WTC11 (cell line): ENCODE measurements around the gene DNAJC6. TPM values are rescaled to one million over a fixed set of nuclear protein-coding genes. Genes with fewer than 3 reads are reported as not detected.

Experiments
- ATAC-seq: fragments of 200-7000 bp; cut with Tn5 transposase; 2 replicates; pipeline ENCODE4 v1.10.0; 2021; ENCODE audit warnings: mild to moderate bottlenecking, moderate library complexity
- CTCF ChIA-PET: fragments of 300-600 bp; sonication (Branson Sonifier 250); formaldehyde crosslinking; loops from one replicate; lab custom pipeline; 2021; ENCODE audit warnings: antibody characterized with exemption; lab: Charles Lee
- POLR2A ChIA-PET: fragments of 350-600 bp; sonication (Branson Sonifier 250); formaldehyde crosslinking; loops from one replicate; lab custom pipeline; 2021; ENCODE audit warnings: antibody characterized with exemption; lab: Charles Lee
- DNase-seq: peaks from one replicate; pipeline ENCODE4 v3.0.0; 2021; ENCODE audit warnings: low spot score
- H3K27ac Mint-ChIP-seq: 2 replicates; pipeline ENCODE4 v1.8.0; 2021; ENCODE audit warnings: mixed read lengths
- H3K27me3 Mint-ChIP-seq: 2 replicates; pipeline ENCODE4 v1.8.0; 2021; ENCODE audit warnings: low read depth, mild to moderate bottlenecking, moderate library complexity, mixed read lengths
- H3K36me3 Mint-ChIP-seq: 2 replicates; pipeline ENCODE4 v1.8.0; 2021; ENCODE audit warnings: mixed read lengths
- H3K4me1 Mint-ChIP-seq: 2 replicates; pipeline ENCODE4 v1.8.0; 2022; ENCODE audit warnings: mixed read lengths
- H3K4me3 Mint-ChIP-seq: 2 replicates; pipeline ENCODE4 v1.8.0; 2021; ENCODE audit warnings: mild to moderate bottlenecking, moderate library complexity, mixed read lengths
- H3K9me3 Mint-ChIP-seq: 2 replicates; pipeline ENCODE4 v1.8.0; 2021; ENCODE audit warnings: mixed read lengths
- ATF1 ChIP-seq: sonication (generic); formaldehyde crosslinking; IDR thresholded peaks from 2 replicates; pipeline ENCODE4 v1.8.1; 2023; ENCODE audit warnings: mild to moderate bottlenecking, moderate library complexity, missing genetic modification reagents
- CREM ChIP-seq: sonication (generic); formaldehyde crosslinking; IDR thresholded peaks from 2 replicates; pipeline ENCODE4 v1.8.1; 2022; ENCODE audit warnings: mild to moderate bottlenecking, missing genetic modification reagents, moderate library complexity
- EMX1 ChIP-seq: fragments of 250-450 bp; sonication (Bioruptor Pico); IDR thresholded peaks from 2 replicates; pipeline ENCODE4 v1.8.0; 2021; ENCODE audit warnings: mild to moderate bottlenecking
- FOXJ3 ChIP-seq: sonication (generic); formaldehyde crosslinking; IDR thresholded peaks from 2 replicates; pipeline ENCODE4 v1.9.0; 2021; ENCODE audit warnings: missing genetic modification reagents, mild to moderate bottlenecking, borderline replicate concordance
- FOXP1 ChIP-seq: sonication (generic); formaldehyde crosslinking; IDR thresholded peaks from 2 replicates; pipeline ENCODE4 v1.8.0; 2022; ENCODE audit warnings: missing genetic modification reagents, mild to moderate bottlenecking, moderate library complexity, borderline replicate concordance
- GTF2I ChIP-seq: fragments of 250-450 bp; sonication (Bioruptor Pico); conservative IDR thresholded peaks from 2 replicates; pipeline ENCODE4 v1.4.0; 2021; ENCODE audit warnings: mild to moderate bottlenecking
- JAZF1 ChIP-seq: fragments of 250-450 bp; sonication (Bioruptor Pico); IDR thresholded peaks from 2 replicates; pipeline ENCODE4 v1.9.0; 2021; ENCODE audit warnings: moderate library complexity, mild to moderate bottlenecking, inconsistent platforms
- NR2C2 ChIP-seq: sonication (generic); formaldehyde crosslinking; IDR thresholded peaks from 2 replicates; pipeline ENCODE4 v1.8.0; 2022; ENCODE audit warnings: mild to moderate bottlenecking, missing genetic modification reagents
- NR3C1 ChIP-seq: sonication (generic); formaldehyde crosslinking; conservative IDR thresholded peaks from 2 replicates; pipeline ENCODE4 v1.8.1; 2023; ENCODE audit warnings: low read depth, mild to moderate bottlenecking, missing genetic modification reagents
- SOX15 ChIP-seq: fragments of 250-450 bp; sonication (Bioruptor Pico); IDR thresholded peaks from 2 replicates; pipeline ENCODE4 v1.9.0; 2021; ENCODE audit warnings: mild to moderate bottlenecking
- TEAD1 ChIP-seq: sonication (generic); formaldehyde crosslinking; IDR thresholded peaks from 2 replicates; pipeline ENCODE4 v1.8.0; 2022; ENCODE audit warnings: mild to moderate bottlenecking, missing genetic modification reagents
- TEAD4 ChIP-seq: sonication (generic); formaldehyde crosslinking; IDR thresholded peaks from 2 replicates; pipeline ENCODE4 v1.8.0; 2022; ENCODE audit warnings: mild to moderate bottlenecking, missing genetic modification reagents
- ZNF263 ChIP-seq: sonication (generic); formaldehyde crosslinking; IDR thresholded peaks from 2 replicates; pipeline ENCODE4 v1.8.1; 2022; ENCODE audit warnings: low read depth, mild to moderate bottlenecking, moderate library complexity, missing genetic modification reagents
- ZNF317 ChIP-seq: sonication (generic); formaldehyde crosslinking; IDR thresholded peaks from 2 replicates; pipeline ENCODE4 v1.8.1; 2023; ENCODE audit warnings: low read depth, mild to moderate bottlenecking, moderate library complexity, missing genetic modification reagents, borderline replicate concordance
- ZNF416 ChIP-seq: fragments of 250-450 bp; sonication (Bioruptor Pico); IDR thresholded peaks from 2 replicates; pipeline ENCODE4 v1.9.0; 2021; ENCODE audit warnings: mild to moderate bottlenecking, inconsistent platforms
- total RNA-seq: library from RNA; stranded (reverse); gene quantifications from 3 replicates; pipeline ENCODE4 v1.2.3, GENCODE V29; 2021
- TF ChIP-seq, protein P1 (sequence below): fragments of 250-450 bp; sonication (Bioruptor Pico); IDR thresholded peaks from 2 replicates; pipeline ENCODE4 v2.1.2; 2022; ENCODE audit warnings: mild to moderate bottlenecking, moderate library complexity
- TF ChIP-seq, protein P2 (sequence below): sonication (generic); formaldehyde crosslinking; IDR thresholded peaks from 2 replicates; pipeline ENCODE4 v1.8.0; 2023; ENCODE audit warnings: missing genetic modification reagents
- TF ChIP-seq, protein P3 (sequence below): sonication (generic); formaldehyde crosslinking; conservative IDR thresholded peaks from 2 replicates; pipeline ENCODE4 v1.8.1; 2022; ENCODE audit warnings: mild to moderate bottlenecking, missing genetic modification reagents
- TF ChIP-seq, protein P4 (sequence below): sonication (generic); formaldehyde crosslinking; IDR thresholded peaks from 2 replicates; pipeline ENCODE4 v1.8.0; 2022; ENCODE audit warnings: mild to moderate bottlenecking, missing genetic modification reagents
- TF ChIP-seq, protein P5 (sequence below): sonication (generic); formaldehyde crosslinking; IDR thresholded peaks from 2 replicates; pipeline ENCODE4 v1.8.1; 2022; ENCODE audit warnings: mild to moderate bottlenecking, missing genetic modification reagents, moderate library complexity, borderline replicate concordance
- TF ChIP-seq, protein P6 (sequence below): sonication (generic); formaldehyde crosslinking; IDR thresholded peaks from 2 replicates; pipeline ENCODE4 v1.8.0; 2022; ENCODE audit warnings: mild to moderate bottlenecking, missing genetic modification reagents
- TF ChIP-seq, protein P7 (sequence below): fragments of 250-450 bp; sonication (Bioruptor Pico); IDR thresholded peaks from 2 replicates; pipeline ENCODE4 v1.9.0; 2021; ENCODE audit warnings: mild to moderate bottlenecking

DNAJC6 gene
- total RNA-seq, 1 experiment from 2014 or later = 9.1 TPM

DNA sequence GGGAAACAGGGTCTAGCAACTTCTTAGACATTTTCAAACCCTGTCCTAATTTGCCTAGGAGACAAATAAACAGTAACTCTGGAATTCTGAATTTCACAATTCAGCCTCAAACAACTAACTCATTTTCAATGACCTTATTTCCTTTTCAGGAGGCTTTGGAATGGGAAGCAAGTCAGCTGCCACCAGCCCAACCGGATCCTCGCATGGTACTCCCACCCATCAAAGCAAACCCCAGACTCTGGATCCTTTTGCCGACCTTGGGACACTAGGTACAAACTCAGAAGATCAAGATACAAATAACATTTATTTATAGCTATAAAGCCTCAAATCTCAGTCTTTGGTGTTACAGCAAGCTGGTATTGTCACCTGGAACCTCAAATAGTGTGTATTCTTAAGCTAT lies 92.3 kb downstream of the DNAJC6 start (continued):
- TF ChIP-seq, protein P1, sequence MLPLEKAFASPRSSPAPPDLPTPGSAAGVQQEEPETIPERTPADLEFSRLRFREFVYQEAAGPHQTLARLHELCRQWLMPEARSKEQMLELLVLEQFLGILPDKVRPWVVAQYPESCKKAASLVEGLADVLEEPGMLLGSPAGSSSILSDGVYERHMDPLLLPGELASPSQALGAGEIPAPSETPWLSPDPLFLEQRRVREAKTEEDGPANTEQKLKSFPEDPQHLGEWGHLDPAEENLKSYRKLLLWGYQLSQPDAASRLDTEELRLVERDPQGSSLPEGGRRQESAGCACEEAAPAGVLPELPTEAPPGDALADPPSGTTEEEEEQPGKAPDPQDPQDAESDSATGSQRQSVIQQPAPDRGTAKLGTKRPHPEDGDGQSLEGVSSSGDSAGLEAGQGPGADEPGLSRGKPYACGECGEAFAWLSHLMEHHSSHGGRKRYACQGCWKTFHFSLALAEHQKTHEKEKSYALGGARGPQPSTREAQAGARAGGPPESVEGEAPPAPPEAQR (CRISPR knock-in tag) = no peak
- TF ChIP-seq CREM (CRISPR knock-in tag) (no peak), EMX1 (CRISPR knock-in tag) (no peak), TEAD4 (CRISPR knock-in tag) (no peak), SOX15 (CRISPR knock-in tag) (no peak), TEAD1 (no peak), NR2C2 (CRISPR knock-in tag) (no peak), ZNF416 (CRISPR knock-in tag) (no peak)
- TF ChIP-seq, protein P2, sequence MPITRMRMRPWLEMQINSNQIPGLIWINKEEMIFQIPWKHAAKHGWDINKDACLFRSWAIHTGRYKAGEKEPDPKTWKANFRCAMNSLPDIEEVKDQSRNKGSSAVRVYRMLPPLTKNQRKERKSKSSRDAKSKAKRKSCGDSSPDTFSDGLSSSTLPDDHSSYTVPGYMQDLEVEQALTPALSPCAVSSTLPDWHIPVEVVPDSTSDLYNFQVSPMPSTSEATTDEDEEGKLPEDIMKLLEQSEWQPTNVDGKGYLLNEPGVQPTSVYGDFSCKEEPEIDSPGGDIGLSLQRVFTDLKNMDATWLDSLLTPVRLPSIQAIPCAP = no peak
- TF ChIP-seq, protein P3, sequence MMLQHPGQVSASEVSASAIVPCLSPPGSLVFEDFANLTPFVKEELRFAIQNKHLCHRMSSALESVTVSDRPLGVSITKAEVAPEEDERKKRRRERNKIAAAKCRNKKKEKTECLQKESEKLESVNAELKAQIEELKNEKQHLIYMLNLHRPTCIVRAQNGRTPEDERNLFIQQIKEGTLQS (CRISPR knock-in tag) = no peak

DNA sequence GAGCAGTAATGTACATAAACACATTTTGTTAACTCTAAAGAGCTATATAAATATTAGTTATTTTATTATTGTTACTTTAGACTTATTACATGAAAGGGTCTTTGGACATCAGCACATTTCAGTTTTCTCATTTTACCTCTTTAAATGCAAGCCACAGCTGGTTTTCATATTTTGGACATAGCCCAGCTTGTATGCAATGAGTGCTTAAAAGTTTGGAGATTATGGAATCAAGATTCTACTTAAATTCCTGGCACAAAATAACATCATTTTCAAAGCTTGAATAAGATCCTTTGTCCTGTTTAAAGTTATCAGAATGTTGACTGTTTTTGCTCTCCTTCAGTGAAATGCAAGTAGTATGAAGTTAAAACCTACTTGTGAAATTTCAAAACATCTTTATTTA lies 95.6 kb downstream of the DNAJC6 start:
- TF ChIP-seq ZNF263 (CRISPR knock-in tag) (no peak), JAZF1 (CRISPR knock-in tag) (no peak), FOXP1 (CRISPR knock-in tag) (no peak), FOXJ3 (CRISPR knock-in tag) (no peak), NR3C1 (CRISPR knock-in tag) (no peak), SOX15 (CRISPR knock-in tag) (no peak), ATF1 (CRISPR knock-in tag) (no peak), ZNF317 (CRISPR knock-in tag) (no peak), GTF2I (CRISPR knock-in tag) (no peak)
- TF ChIP-seq, protein P4, sequence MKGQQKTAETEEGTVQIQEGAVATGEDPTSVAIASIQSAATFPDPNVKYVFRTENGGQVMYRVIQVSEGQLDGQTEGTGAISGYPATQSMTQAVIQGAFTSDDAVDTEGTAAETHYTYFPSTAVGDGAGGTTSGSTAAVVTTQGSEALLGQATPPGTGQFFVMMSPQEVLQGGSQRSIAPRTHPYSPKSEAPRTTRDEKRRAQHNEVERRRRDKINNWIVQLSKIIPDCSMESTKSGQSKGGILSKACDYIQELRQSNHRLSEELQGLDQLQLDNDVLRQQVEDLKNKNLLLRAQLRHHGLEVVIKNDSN = no peak
- TF ChIP-seq, protein P5, sequence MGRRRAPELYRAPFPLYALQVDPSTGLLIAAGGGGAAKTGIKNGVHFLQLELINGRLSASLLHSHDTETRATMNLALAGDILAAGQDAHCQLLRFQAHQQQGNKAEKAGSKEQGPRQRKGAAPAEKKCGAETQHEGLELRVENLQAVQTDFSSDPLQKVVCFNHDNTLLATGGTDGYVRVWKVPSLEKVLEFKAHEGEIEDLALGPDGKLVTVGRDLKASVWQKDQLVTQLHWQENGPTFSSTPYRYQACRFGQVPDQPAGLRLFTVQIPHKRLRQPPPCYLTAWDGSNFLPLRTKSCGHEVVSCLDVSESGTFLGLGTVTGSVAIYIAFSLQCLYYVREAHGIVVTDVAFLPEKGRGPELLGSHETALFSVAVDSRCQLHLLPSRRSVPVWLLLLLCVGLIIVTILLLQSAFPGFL (CRISPR knock-in tag) = no peak
- TF ChIP-seq, protein P6, sequence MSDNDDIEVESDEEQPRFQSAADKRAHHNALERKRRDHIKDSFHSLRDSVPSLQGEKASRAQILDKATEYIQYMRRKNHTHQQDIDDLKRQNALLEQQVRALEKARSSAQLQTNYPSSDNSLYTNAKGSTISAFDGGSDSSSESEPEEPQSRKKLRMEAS = no peak
- TF ChIP-seq, protein P7, sequence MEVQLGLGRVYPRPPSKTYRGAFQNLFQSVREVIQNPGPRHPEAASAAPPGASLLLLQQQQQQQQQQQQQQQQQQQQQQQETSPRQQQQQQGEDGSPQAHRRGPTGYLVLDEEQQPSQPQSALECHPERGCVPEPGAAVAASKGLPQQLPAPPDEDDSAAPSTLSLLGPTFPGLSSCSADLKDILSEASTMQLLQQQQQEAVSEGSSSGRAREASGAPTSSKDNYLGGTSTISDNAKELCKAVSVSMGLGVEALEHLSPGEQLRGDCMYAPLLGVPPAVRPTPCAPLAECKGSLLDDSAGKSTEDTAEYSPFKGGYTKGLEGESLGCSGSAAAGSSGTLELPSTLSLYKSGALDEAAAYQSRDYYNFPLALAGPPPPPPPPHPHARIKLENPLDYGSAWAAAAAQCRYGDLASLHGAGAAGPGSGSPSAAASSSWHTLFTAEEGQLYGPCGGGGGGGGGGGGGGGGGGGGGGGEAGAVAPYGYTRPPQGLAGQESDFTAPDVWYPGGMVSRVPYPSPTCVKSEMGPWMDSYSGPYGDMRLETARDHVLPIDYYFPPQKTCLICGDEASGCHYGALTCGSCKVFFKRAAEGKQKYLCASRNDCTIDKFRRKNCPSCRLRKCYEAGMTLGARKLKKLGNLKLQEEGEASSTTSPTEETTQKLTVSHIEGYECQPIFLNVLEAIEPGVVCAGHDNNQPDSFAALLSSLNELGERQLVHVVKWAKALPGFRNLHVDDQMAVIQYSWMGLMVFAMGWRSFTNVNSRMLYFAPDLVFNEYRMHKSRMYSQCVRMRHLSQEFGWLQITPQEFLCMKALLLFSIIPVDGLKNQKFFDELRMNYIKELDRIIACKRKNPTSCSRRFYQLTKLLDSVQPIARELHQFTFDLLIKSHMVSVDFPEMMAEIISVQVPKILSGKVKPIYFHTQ (CRISPR knock-in tag) = no peak
- DNase-seq (no peak), ATAC-seq (no peak)
- CTCF ChIA-PET = no interaction called here
- POLR2A ChIA-PET = no interaction called here
- Mint-ChIP-seq H3K27ac (no peak overlapping the region), H3K9me3 (no peaks in the 10 kb centered on the region), H3K4me3 (no peak overlapping the region), H3K27me3 (no peaks in the 10 kb centered on the region), H3K4me1 (peaks cover 7% of the 10 kb centered on the region), H3K36me3 (no peaks in the 10 kb centered on the region)
